HepG2 (cell line): ENCODE data around the gene GNAZ. TPM values are rescaled to one million over a fixed set of nuclear protein-coding genes. Genes with fewer than 3 reads are reported as not detected.

Experiments used
- ATAC-seq: fragments of 200-7000 bp; cut with Tn5 transposase; 3 replicates; pipeline ENCODE4 v1.9.1; 2020; ENCODE audit warnings: mild to moderate bottlenecking, moderate library complexity
- BruUV-seq: library from RNA; stranded (reverse); fragments of 400-500 nt; replicated peaks from 2 replicates; lab custom pipeline; 2021; lab: Mats Ljungman, UMichigan
- CTCF ChIA-PET: fragments of 300-600 bp; formaldehyde crosslinking; extraction: SDS; loops from one replicate; lab custom pipeline; 2021; ENCODE audit warnings: low total read pairs, inconsistent platforms, low intra/inter-chr PET ratio; lab: Yijun Ruan, JAX
- POLR2A ChIA-PET: fragments of 350-600 bp; sonication (Branson Sonifier 250); formaldehyde crosslinking; loops from one replicate; lab custom pipeline; 2020; ENCODE audit warnings: antibody characterized with exemption, inconsistent platforms; lab: Yijun Ruan, JAX
- DNase-seq: peaks from one replicate; pipeline ENCODE4 v3.0.0-alpha.2; 2015; ENCODE audit warnings: low spot score
- FAIRE-seq: peaks from 3 replicates; lab custom pipeline; 2011; peaks lifted over from hg19 to GRCh38; lab: Jason Lieb, UNC
- H2AFZ ChIP-seq: one replicate; pipeline ENCODE4 v1.6.1; 2011; ENCODE audit warnings: low read length, inconsistent platforms
- H3K27ac ChIP-seq: fragments of 300-600 bp; 3 replicates; pipeline ENCODE4 v1.8.0; 2011; ENCODE audit warnings: mixed run types, mild to moderate bottlenecking, mixed read lengths, low read length, inconsistent platforms; ENCODE audit not compliant: insufficient read depth; ENCODE audit errors: extremely low read length
- H3K27me3 ChIP-seq, 2 experiments: fragments of 200-600 bp in 1 of 2; 2 replicates in 1 of 2; 3 replicates in 1 of 2; pipeline versions ENCODE4 v1.6.0 to v1.8.0; 2011; ENCODE audit warnings: low read length in 2 of 2, mild to moderate bottlenecking in 2 of 2, moderate library complexity in 2 of 2, inconsistent platforms in 1 of 2; ENCODE audit not compliant: insufficient read depth in 2 of 2, control insufficient read depth in 1 of 2
- H3K36me3 ChIP-seq, 2 experiments: fragments of 200-600 bp in 1 of 2; replicated peaks in 1 of 2; 2 replicates in 1 of 2; 3 replicates in 1 of 2; pipeline versions ENCODE4 v1.5.1 to v1.8.0; 2011; ENCODE audit warnings: low read length in 2 of 2, inconsistent platforms in 1 of 2; ENCODE audit not compliant: insufficient read depth in 2 of 2, control insufficient read depth in 1 of 2
- H3K4me1 ChIP-seq: 2 replicates; pipeline ENCODE4 v1.5.1; 2012; ENCODE audit warnings: low read length, inconsistent platforms; ENCODE audit not compliant: insufficient read depth
- H3K4me2 ChIP-seq: 2 replicates; pipeline ENCODE4 v1.6.0; 2011; ENCODE audit warnings: low read depth, low read length, inconsistent platforms
- H3K4me3 ChIP-seq, 3 experiments: fragments of 200-600 bp in 1 of 3; sonication (generic), shearing (Covaris generic) in 1 of 3; replicated peaks in 1 of 3; 2 replicates each; pipeline ENCODE4 v1.5.1; 2011 to 2016; ENCODE audit warnings: low read length in 3 of 3, inconsistent platforms in 2 of 3, low read depth in 2 of 3, mild to moderate bottlenecking in 2 of 3, control low read depth in 1 of 3, mixed read lengths in 1 of 3; ENCODE audit not compliant: insufficient read depth in 1 of 3
- H3K79me2 ChIP-seq: one replicate; pipeline ENCODE4 v1.6.1; 2011; ENCODE audit warnings: low read length, inconsistent platforms; ENCODE audit not compliant: insufficient read depth
- H3K9ac ChIP-seq: 2 replicates; pipeline ENCODE4 v1.6.0; 2011; ENCODE audit warnings: mild to moderate bottlenecking, low read depth, low read length, inconsistent platforms; ENCODE audit not compliant: insufficient read depth
- H3K9me3 ChIP-seq: 2 replicates; pipeline ENCODE4 v1.5.1; 2012; ENCODE audit warnings: mild to moderate bottlenecking, low read length
- H4K20me1 ChIP-seq: 2 replicates; pipeline ENCODE4 v1.6.0; 2011; ENCODE audit warnings: inconsistent platforms, mild to moderate bottlenecking, low read length, moderate library complexity; ENCODE audit not compliant: insufficient read depth
- AGO1 ChIP-seq: fragments of 200-400 bp; formaldehyde crosslinking; IDR thresholded peaks from 2 replicates; pipeline ENCODE4 v1.6.1; 2017; ENCODE audit warnings: mild to moderate bottlenecking, low read depth, low read length, moderate library complexity; ENCODE audit not compliant: poor library complexity, severe bottlenecking
- CTCF ChIP-seq: sonication (generic); formaldehyde crosslinking; IDR thresholded peaks from 2 replicates; pipeline ENCODE4 v1.5.0; 2020; ENCODE audit warnings: mild to moderate bottlenecking, missing genetic modification reagents, moderate library complexity
- FOXP4 ChIP-seq: sonication (generic); formaldehyde crosslinking; IDR thresholded peaks from 2 replicates; pipeline ENCODE4 v1.4.0; 2020; ENCODE audit warnings: missing genetic modification reagents
- SOX13 ChIP-seq, 3 experiments: fragments of 450-650 bp in 1 of 3; sonication (generic) in 1 of 3; formaldehyde crosslinking in 1 of 3; IDR thresholded peaks in 2 of 3; conservative IDR thresholded peaks in 1 of 3; 2 replicates each; pipeline versions ENCODE4 v1.5.0 to v1.6.1; 2016 to 2020; ENCODE audit warnings: antibody characterized with exemption in 1 of 3, mild to moderate bottlenecking in 1 of 3, missing compliant biosample characterization in 1 of 3, missing genetic modification reagents in 1 of 3, moderate library complexity in 1 of 3
- TEAD2 ChIP-seq: sonication (generic); formaldehyde crosslinking; IDR thresholded peaks from 2 replicates; pipeline ENCODE4 v1.9.0; 2021; ENCODE audit warnings: missing genetic modification reagents
- ZNF333 ChIP-seq: sonication (generic); formaldehyde crosslinking; IDR thresholded peaks from 2 replicates; pipeline ENCODE4 v1.4.0; 2020; ENCODE audit warnings: mild to moderate bottlenecking, missing genetic modification reagents, borderline replicate concordance
- ZNF639 ChIP-seq: conservative IDR thresholded peaks from 2 replicates; pipeline ENCODE4 v1.6.1; 2018; ENCODE audit warnings: missing genetic modification reagents
- ZNF770 ChIP-seq: sonication (generic); formaldehyde crosslinking; IDR thresholded peaks from 2 replicates; pipeline ENCODE4 v1.5.0; 2020; ENCODE audit warnings: mild to moderate bottlenecking, missing genetic modification reagents
- ZNF784 ChIP-seq: sonication (generic); formaldehyde crosslinking; IDR thresholded peaks from 2 replicates; pipeline ENCODE4 v1.5.1; 2020; ENCODE audit warnings: missing genetic modification reagents, mild to moderate bottlenecking, borderline replicate concordance
- WGBS: methylation state at CpG from one replicate; pipeline ENCODE4 v1.1.6; 2017; ENCODE audit warnings: low lambda C conversion rate; 5-methylcytosine and 5-hydroxymethylcytosine counted together
- in situ Hi-C: cut with HindIII; loops from 2 replicates; pipeline ENCODE4 v1.10.0; 2017; ENCODE audit warnings: low pct_unique_long_range_greater_than_20kb; ENCODE audit not compliant: extremely low pct_ligation_motif_present
- intact Hi-C: fragments of 100-400 bp; cut with micrococcal nuclease; formaldehyde crosslinking; loops from one replicate; pipeline ENCODE4 v1.10.0; 2022; ENCODE audit not compliant: unreplicated experiment
- polyA plus RNA-seq, 8 experiments: library from polyadenylated mRNA; depleted of rRNA in 3 of 8; stranded (reverse) in 7 of 8; unstranded in 1 of 8; fragments of >200 nt; fragmentation: Illumina TruSeq in 4 of 8; extraction: Trizol in 4 of 8; gene quantifications; 2 replicates each; pipeline versions ENCODE4 v1.2.1 to v1.2.3, GENCODE V29; 2011 to 2016; ENCODE audit warnings: low read depth in 4 of 8, missing spikeins in 1 of 8, mixed read lengths in 1 of 8; ENCODE audit not compliant: insufficient read depth in 1 of 8
- total RNA-seq, 5 experiments: library from RNA; depleted of rRNA; stranded (reverse); fragments of >200 nt; fragmentation: Illumina TruSeq; extraction: Trizol; gene quantifications; 2 replicates each; pipeline ENCODE4 v1.2.3, GENCODE V29; 2016; ENCODE audit warnings: low read depth in 1 of 5
- TF ChIP-seq, protein P1 (sequence below): sonication (generic); formaldehyde crosslinking; conservative IDR thresholded peaks from 2 replicates; pipeline ENCODE4 v1.8.1; 2023; ENCODE audit warnings: missing genetic modification reagents

The GNAZ gene
- total and polyA plus RNA-seq, 2 of the 13 experiments (the other 11 are each of a cell fraction or from before 2014, with no cell fraction given), result 11.4 to 22.3 TPM

- H3K27me3 ChIP-seq, result peaks cover 3 to 30% of the 10 kb centered on the region in 2 experiments; a peak in 4 of 5 replicates
- CTCF ChIA-PET, result no interaction called here
- H3K27ac ChIP-seq, result no peak overlapping the region
- H4K20me1 ChIP-seq, result no peaks in the 10 kb centered on the region
- no peak overlapping the region for H3K9ac ChIP-seq
- H3K4me1 ChIP-seq, result no peaks in the 10 kb centered on the region
- POLR2A ChIA-PET, result no interaction called here
- H3K36me3 ChIP-seq, result no peaks in the 10 kb centered on the region
- H3K4me3 ChIP-seq, result no peak overlapping the region
- no peak for ATAC-seq
- no peak overlapping the region for H3K4me2 ChIP-seq
- in situ Hi-C loops (no loop called here), intact Hi-C loops (no loop called here)
- H2AFZ ChIP-seq, result no peak overlapping the region
- no peaks in the 10 kb centered on the region for H3K79me2 ChIP-seq
- no peaks in the 10 kb centered on the region for H3K9me3 ChIP-seq
- no peak for DNase-seq
- no peak for FAIRE-seq
- BruUV-seq, result no TSS peak
- WGBS, result 47% methylated on average over 9 of the region's 9 CpGs
- TF ChIP-seq ZNF333 (no peak), TEAD2 (CRISPR knock-in tag) (no peak), SOX13 (IDR thresholded peaks at IDR 0.05) (no peak), SOX13 (CRISPR knock-in tag; conservative IDR thresholded peaks at IDR 0.05 in 1 of 2, IDR thresholded peaks at IDR 0.05 in 1 of 2) (no peak), ZNF639 (no peak), FOXP4 (no peak), CTCF (CRISPR knock-in tag) (no peak), ZNF784 (CRISPR knock-in tag) (no peak), ZNF770 (CRISPR knock-in tag) (no peak), AGO1 (no peak)
- TF ChIP-seq, protein P1, sequence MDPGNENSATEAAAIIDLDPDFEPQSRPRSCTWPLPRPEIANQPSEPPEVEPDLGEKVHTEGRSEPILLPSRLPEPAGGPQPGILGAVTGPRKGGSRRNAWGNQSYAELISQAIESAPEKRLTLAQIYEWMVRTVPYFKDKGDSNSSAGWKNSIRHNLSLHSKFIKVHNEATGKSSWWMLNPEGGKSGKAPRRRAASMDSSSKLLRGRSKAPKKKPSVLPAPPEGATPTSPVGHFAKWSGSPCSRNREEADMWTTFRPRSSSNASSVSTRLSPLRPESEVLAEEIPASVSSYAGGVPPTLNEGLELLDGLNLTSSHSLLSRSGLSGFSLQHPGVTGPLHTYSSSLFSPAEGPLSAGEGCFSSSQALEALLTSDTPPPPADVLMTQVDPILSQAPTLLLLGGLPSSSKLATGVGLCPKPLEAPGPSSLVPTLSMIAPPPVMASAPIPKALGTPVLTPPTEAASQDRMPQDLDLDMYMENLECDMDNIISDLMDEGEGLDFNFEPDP (CRISPR knock-in tag), result no peak
Observed at GRCh38 chr22:23029521-23030228, 40.6 kb upstream of the GNAZ start.
